NCI-H2227 (cell line): Measurements from ENCODE around the gene EXOSC3.

ENCODE experiments used
- DNase-seq: peaks from one replicate; lab custom pipeline; 2025; ENCODE audit not compliant: unreplicated experiment; lab: John Stamatoyannopoulos, UW

Gene EXOSC3

DNA sequence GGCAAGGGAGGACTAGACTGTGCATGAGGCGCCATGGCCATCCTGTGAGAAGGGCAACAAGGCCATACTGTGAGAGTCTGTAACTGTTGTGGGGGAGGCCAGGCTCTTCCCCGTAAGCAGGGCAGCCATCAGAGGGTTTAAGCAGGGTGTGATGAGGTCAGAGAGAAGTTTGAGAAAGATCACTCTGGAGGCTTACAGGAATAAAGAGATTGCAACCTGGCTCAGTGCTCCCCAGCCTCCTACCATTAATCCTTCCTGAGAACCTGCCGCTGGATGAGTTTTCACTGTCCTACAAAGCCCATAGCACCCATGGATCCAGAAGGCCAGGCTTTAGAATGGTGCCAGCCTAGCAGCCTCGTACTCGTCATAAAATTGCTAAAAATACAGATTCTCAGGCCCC is 45.6 kb downstream of the EXOSC3 start:
- no peak for DNase-seq

DNA sequence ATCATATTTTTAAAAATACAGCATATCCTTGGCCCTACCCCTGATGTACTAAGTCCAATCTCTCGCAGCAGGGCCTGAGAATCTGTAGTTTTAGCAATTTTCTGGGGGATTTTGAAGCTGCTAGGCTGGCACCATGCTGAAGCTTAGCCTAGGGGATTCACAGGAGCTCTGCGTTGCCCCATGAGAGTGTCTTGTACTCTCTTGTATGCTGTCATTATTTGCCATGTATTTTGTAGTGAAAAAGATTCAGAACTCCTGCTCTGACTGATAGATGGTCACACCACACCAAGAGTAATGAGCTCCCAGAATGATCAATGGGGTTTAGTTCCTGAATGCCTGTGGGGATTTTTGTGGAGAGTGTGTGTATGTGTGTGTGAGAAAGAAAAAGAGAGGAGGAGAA is 51.9 kb downstream of the EXOSC3 start:
- DNase-seq: no peak

DNA sequence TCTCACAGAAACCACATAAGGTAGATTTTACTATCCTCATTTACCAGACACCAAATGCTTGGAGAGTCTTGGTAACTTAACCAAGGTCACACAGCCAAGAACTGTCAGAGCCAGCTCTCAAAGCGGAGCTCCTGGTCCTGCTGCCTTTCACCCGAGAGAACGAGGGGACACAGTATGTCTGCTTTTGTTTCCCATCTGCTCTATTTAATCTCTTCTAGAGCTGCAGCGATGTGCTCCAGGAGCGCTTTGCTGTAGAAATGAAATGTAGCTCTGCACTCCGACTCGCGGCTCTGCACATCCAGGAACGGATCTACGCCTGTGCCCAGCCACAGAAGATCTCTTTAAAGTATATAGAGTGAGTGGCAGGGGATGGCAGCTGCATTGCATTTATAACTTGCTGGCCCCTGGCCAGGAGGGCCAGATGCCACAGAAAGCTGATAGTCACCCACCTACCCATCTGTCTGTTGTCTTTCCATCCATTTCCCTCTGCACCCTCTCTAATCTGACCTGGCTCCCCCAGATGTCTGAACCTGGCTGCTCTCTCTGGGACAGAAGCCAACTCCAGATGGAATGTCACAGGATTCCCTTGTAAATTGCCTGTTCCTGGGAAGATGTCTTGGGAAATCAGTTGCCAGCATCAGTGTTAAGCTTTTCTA is 52.6 kb downstream of the EXOSC3 start:
- DNase-seq: peak; percentile 16

DNA sequence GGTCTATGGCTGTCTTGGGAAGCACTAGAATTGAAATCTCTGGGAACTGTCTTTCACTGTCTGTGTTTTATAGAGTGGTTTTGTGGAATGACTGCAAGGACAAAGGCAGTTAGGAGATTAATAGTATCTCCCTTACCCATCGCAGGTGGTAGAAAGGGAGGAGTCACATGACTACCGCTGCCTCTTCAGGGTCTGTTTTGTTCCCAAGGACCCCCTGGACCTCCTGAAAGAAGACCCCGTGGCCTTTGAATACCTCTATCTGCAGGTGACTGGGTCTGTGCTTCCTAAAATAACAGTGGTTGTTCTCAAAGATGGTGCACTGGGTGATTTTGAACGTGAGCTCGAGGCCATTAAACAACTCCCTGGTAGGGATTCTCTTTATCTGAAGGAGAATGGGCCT is 54.0 kb downstream of the EXOSC3 start:
- DNase-seq: no peak

DNA sequence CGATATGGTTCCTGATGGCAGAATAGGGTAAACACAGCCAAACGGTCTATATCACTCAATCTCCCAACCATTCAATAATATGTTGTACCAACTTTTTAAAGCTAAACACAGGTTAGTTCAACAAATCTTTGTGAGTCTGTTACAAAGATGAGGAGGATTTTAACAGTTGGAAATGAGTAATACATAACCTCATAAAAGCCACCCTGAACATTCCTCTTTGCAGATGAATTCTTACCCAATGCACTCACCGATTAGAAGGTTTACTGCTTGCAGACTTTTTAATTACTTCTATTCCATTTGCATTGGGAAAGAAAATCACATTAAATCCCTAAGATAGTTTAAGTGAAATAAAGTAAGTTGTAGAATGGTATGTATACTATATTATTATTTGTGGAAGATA is 54.6 kb downstream of the EXOSC3 start:
- no peak for DNase-seq
